SW 1271 (cell line): ENCODE data around the gene WWOX.

Source experiments
- DNase-seq, 2 experiments: peaks; one replicate each; lab custom pipeline; 2025; lab: John Stamatoyannopoulos, UW

WWOX gene

GRCh38 chr16:78399384-78399783 lies 299.9 kb downstream of the WWOX start:
- DNase-seq = no peak

GRCh38 chr16:78402833-78403232 lies 303.4 kb downstream of the WWOX start:
- DNase-seq = no peak

GRCh38 chr16:78405040-78405439 lies 305.6 kb downstream of the WWOX start:
- DNase-seq = no peak

GRCh38 chr16:78405833-78406232 lies 306.4 kb downstream of the WWOX start:
- no peak for DNase-seq

GRCh38 chr16:78407191-78407590 lies 307.7 kb downstream of the WWOX start:
- no peak for DNase-seq

GRCh38 chr16:78413651-78414050 lies 314.2 kb downstream of the WWOX start:
- DNase-seq = no peak

- DNase-seq = no peak
Observed at GRCh38 chr16:78415013-78415412, 315.6 kb downstream of the WWOX start.

GRCh38 chr16:78415669-78416068 lies 316.2 kb downstream of the WWOX start:
- DNase-seq = no peak

GRCh38 chr16:78416400-78416799 lies 316.9 kb downstream of the WWOX start:
- no peak for DNase-seq

- no peak for DNase-seq
Observed at GRCh38 chr16:78421181-78421708, 321.8 kb downstream of the WWOX start.

GRCh38 chr16:78425281-78425680 lies 325.8 kb downstream of the WWOX start:
- no peak for DNase-seq

- no peak for DNase-seq
Observed at GRCh38 chr16:78425891-78426510, 326.5 kb downstream of the WWOX start.

GRCh38 chr16:78428193-78428592 lies 328.7 kb downstream of the WWOX start:
- no peak for DNase-seq

GRCh38 chr16:78430281-78430680 lies 330.8 kb downstream of the WWOX start:
- DNase-seq = no peak

GRCh38 chr16:78431004-78431670 lies 331.7 kb downstream of the WWOX start:
- no peak for DNase-seq

GRCh38 chr16:78431701-78432100 lies 332.2 kb downstream of the WWOX start:
- DNase-seq = no peak

- DNase-seq = no peak
Observed at GRCh38 chr16:78432451-78432850, 333.0 kb downstream of the WWOX start.

GRCh38 chr16:78433116-78433515 lies 333.7 kb downstream of the WWOX start:
- no peak for DNase-seq

- DNase-seq = no peak
Observed at GRCh38 chr16:78434401-78434800, 334.9 kb downstream of the WWOX start.

GRCh38 chr16:78435260-78435659 lies 335.8 kb downstream of the WWOX start:
- no peak for DNase-seq

- no peak for DNase-seq
Observed at GRCh38 chr16:78436023-78436422, 336.6 kb downstream of the WWOX start.

GRCh38 chr16:78436846-78437245 lies 337.4 kb downstream of the WWOX start:
- DNase-seq = no peak

- DNase-seq = peak in 1 of 2 experiments; percentile 12
Observed at GRCh38 chr16:78437352-78437968, 338.0 kb downstream of the WWOX start.
